PC-3 (cell line): Measurements from ENCODE around the gene TCF7L1.

Experiments used
- EZH2 ChIP-seq: fragments of 300-600 bp; sonication (generic); IDR thresholded peaks from one replicate; pipeline ENCODE4 v1.6.1; 2017; ENCODE audit warnings: antibody characterized with exemption, mild to moderate bottlenecking, low read length; ENCODE audit not compliant: unreplicated experiment
- TF ChIP-seq, protein P1 (sequence below): fragments of 300-600 bp; sonication (generic); conservative IDR thresholded peaks from 2 replicates; pipeline ENCODE4 v1.5.1; 2017; ENCODE audit warnings: antibody characterized with exemption, low read depth, mild to moderate bottlenecking, low read length

DNA sequence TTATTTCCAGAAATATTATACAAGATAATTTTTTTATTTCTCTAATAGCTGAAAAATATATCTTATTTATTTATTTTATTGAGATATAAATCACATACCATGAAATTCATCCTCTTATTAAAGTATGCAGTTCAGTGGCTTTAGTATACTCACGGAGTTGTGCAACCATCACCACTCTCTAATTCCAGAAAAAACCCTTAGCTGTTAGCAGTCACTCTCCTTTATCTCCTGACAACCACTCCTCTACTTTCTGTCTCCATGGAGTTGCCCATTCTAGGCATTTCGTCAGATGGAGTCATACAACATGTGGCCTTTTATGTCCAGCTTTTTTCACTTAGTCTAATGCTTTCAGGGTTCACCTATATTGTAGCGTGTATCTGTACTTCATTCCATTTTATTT lies 66.5 kb downstream of the TCF7L1 start:
- TF ChIP-seq, protein P1, sequence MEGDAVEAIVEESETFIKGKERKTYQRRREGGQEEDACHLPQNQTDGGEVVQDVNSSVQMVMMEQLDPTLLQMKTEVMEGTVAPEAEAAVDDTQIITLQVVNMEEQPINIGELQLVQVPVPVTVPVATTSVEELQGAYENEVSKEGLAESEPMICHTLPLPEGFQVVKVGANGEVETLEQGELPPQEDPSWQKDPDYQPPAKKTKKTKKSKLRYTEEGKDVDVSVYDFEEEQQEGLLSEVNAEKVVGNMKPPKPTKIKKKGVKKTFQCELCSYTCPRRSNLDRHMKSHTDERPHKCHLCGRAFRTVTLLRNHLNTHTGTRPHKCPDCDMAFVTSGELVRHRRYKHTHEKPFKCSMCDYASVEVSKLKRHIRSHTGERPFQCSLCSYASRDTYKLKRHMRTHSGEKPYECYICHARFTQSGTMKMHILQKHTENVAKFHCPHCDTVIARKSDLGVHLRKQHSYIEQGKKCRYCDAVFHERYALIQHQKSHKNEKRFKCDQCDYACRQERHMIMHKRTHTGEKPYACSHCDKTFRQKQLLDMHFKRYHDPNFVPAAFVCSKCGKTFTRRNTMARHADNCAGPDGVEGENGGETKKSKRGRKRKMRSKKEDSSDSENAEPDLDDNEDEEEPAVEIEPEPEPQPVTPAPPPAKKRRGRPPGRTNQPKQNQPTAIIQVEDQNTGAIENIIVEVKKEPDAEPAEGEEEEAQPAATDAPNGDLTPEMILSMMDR: no peak
- TF ChIP-seq EZH2: no peak
